KMS-11 (cell line): Measurements from ENCODE around the gene ARHGAP24.

ENCODE experiments used
- H2AFZ ChIP-seq: fragments of 200-600 bp; sonication (generic); 2 replicates; pipeline ENCODE4 v1.6.1; 2016; ENCODE audit warnings: antibody characterized with exemption, mixed run types, low read depth
- H3K27ac ChIP-seq: fragments of 200-600 bp; sonication (generic); 2 replicates; pipeline ENCODE4 v1.6.1; 2016; ENCODE audit warnings: mild to moderate bottlenecking, mixed run types
- H3K27me3 ChIP-seq: fragments of 200-600 bp; sonication (generic); 2 replicates; pipeline ENCODE4 v1.6.1; 2017; ENCODE audit warnings: mild to moderate bottlenecking, low read depth, mixed run types, moderate library complexity; ENCODE audit not compliant: insufficient read depth
- H3K36me3 ChIP-seq: fragments of 200-600 bp; sonication (generic); 2 replicates; pipeline ENCODE4 v1.6.1; 2017; ENCODE audit warnings: mild to moderate bottlenecking, mixed run types; ENCODE audit not compliant: insufficient read depth
- H3K4me1 ChIP-seq: fragments of 200-600 bp; sonication (generic); 2 replicates; pipeline ENCODE4 v1.6.1; 2016; ENCODE audit warnings: mild to moderate bottlenecking, low read depth, mixed run types; ENCODE audit not compliant: poor library complexity, severe bottlenecking
- H3K4me2 ChIP-seq: fragments of 200-600 bp; sonication (generic); 2 replicates; pipeline ENCODE4 v1.7.0; 2016; ENCODE audit warnings: mild to moderate bottlenecking, mixed run types
- H3K4me3 ChIP-seq: fragments of 200-600 bp; sonication (generic); IDR thresholded peaks from 2 replicates; pipeline ENCODE4 v1.6.1; 2017; ENCODE audit warnings: low read depth, low read length, mixed read lengths; ENCODE audit not compliant: insufficient read depth
- H3K79me2 ChIP-seq: fragments of 200-600 bp; sonication (generic); 2 replicates; pipeline ENCODE4 v1.6.1; 2016; ENCODE audit warnings: low read depth, mixed run types; ENCODE audit not compliant: insufficient read depth
- H3K9ac ChIP-seq: fragments of 200-600 bp; sonication (generic); 2 replicates; pipeline ENCODE4 v1.6.1; 2016; ENCODE audit warnings: mild to moderate bottlenecking, mixed run types
- H4K20me1 ChIP-seq: fragments of 200-600 bp; sonication (generic); 2 replicates; pipeline ENCODE4 v1.6.1; 2016; ENCODE audit warnings: mild to moderate bottlenecking, mixed run types; ENCODE audit not compliant: insufficient read depth
- CTCF ChIP-seq: fragments of 200-600 bp; sonication (generic); conservative IDR thresholded peaks from 2 replicates; pipeline ENCODE4 v1.6.1; 2017; ENCODE audit warnings: low read depth, mild to moderate bottlenecking, antibody characterized with exemption, low read length, moderate library complexity, mixed read lengths

Gene ARHGAP24

GRCh38 chr4:85613901-85614300 is 139.0 kb downstream of the ARHGAP24 start:
- TF ChIP-seq CTCF = no peak
- H3K4me3 ChIP-seq = no peak overlapping the region
- H2AFZ ChIP-seq = no peak overlapping the region
- H3K9ac ChIP-seq = no peak overlapping the region
- no peak overlapping the region for H3K27ac ChIP-seq
- no peaks in the 10 kb centered on the region for H3K79me2 ChIP-seq
- no peak overlapping the region for H3K4me2 ChIP-seq
- no peaks in the 10 kb centered on the region for H3K27me3 ChIP-seq
- no peaks in the 10 kb centered on the region for H4K20me1 ChIP-seq
- H3K36me3 ChIP-seq = no peaks in the 10 kb centered on the region
- H3K4me1 ChIP-seq = peaks cover 30% of the 10 kb centered on the region

- no peaks in the 10 kb centered on the region for H3K79me2 ChIP-seq
- H3K4me1 ChIP-seq = peaks cover 9% of the 10 kb centered on the region
- no peak overlapping the region for H3K9ac ChIP-seq
- no peak overlapping the region for H3K27ac ChIP-seq
- H3K36me3 ChIP-seq = no peaks in the 10 kb centered on the region
- no peaks in the 10 kb centered on the region for H4K20me1 ChIP-seq
- H2AFZ ChIP-seq = no peak overlapping the region
- no peaks in the 10 kb centered on the region for H3K27me3 ChIP-seq
- no peak overlapping the region for H3K4me3 ChIP-seq
- no peak overlapping the region for H3K4me2 ChIP-seq
- no peak for TF ChIP-seq CTCF
Observed at GRCh38 chr4:85615952-85616351, 141.0 kb downstream of the ARHGAP24 start.

GRCh38 chr4:85617202-85617601 is 142.3 kb downstream of the ARHGAP24 start:
- Histone ChIP-seq H3K27ac (no peak overlapping the region), H3K79me2 (no peaks in the 10 kb centered on the region), H3K36me3 (no peaks in the 10 kb centered on the region), H3K4me2 (no peak overlapping the region), H4K20me1 (no peaks in the 10 kb centered on the region), H3K4me3 (no peak overlapping the region), H3K4me1 (no peaks in the 10 kb centered on the region), H3K27me3 (no peaks in the 10 kb centered on the region), H3K9ac (no peak overlapping the region), H2AFZ (no peak overlapping the region)
- no peak for TF ChIP-seq CTCF

GRCh38 chr4:85632981-85633380 is 158.0 kb downstream of the ARHGAP24 start:
- Histone ChIP-seq H4K20me1 (no peaks in the 10 kb centered on the region), H2AFZ (no peak overlapping the region), H3K4me1 (no peaks in the 10 kb centered on the region), H3K4me3 (no peak overlapping the region), H3K79me2 (no peaks in the 10 kb centered on the region), H3K27me3 (no peaks in the 10 kb centered on the region), H3K27ac (no peak overlapping the region), H3K9ac (no peak overlapping the region), H3K36me3 (no peaks in the 10 kb centered on the region; the same call in 1 of the 2 replicates), H3K4me2 (no peak overlapping the region)
- TF ChIP-seq CTCF = no peak
